ENCODE results near the gene PPP5C. TPM values are rescaled to one million over a fixed set of nuclear protein-coding genes. Genes with fewer than 3 reads are reported as not detected.

Gene PPP5C
- total RNA-seq, 4 donors from 2014 or later, result 32.0 to 63.1 (median 48.4) TPM

DNA sequence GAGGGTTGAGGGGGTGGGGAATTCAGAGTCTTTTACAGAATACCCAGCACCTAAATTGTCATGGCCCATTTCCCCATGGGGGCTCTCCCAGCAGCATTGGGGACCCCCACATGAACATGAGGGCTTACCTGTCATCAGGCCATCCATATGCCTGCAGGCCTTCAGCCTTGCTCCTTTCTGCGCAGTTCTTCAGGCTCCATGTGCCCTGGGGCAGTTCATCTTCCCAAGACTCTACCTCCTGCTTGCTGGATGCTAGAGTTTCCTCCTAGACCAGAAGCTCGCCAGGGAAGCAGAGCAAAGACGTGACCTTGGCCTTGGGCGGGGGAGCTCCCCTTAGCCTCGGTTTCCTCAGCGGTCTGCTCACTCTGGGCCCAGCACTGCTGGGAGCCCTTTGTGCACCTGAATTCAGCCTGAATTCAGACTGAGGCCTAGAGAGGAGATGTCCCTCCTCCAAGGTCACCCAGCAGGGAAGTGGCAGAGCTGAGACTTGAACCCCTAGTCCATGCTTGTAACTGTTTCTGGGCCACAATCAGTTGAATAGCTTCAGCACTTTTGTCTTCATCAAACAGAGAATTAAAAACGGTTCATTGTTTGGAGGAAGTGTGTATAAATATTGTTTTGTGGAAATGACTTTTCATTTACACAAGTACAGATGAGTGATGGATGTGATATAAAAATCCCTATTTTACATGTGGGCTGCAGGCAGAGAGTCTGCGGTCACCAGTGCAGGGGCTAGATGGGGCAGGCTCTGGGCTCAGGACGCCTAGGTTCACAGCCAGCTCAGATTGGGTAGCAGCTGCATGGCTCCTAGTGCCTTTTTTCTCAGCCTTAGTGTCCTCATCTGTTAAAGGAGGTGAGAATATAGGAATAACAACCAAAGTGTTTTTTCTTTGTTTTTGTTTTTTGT is 9.5 kb downstream of the PPP5C start:
- intact Hi-C loops (cut with DNase I; ENCODE audit: low total_unique reads), result no loop called here
- no peak overlapping the region for H3K4me3 ChIP-seq (ENCODE audit: low read depth, poor library complexity, severe bottlenecking)
- TF ChIP-seq POLR2A (IDR thresholded peaks at IDR 0.05), result no peak
- TF ChIP-seq, protein P1, sequence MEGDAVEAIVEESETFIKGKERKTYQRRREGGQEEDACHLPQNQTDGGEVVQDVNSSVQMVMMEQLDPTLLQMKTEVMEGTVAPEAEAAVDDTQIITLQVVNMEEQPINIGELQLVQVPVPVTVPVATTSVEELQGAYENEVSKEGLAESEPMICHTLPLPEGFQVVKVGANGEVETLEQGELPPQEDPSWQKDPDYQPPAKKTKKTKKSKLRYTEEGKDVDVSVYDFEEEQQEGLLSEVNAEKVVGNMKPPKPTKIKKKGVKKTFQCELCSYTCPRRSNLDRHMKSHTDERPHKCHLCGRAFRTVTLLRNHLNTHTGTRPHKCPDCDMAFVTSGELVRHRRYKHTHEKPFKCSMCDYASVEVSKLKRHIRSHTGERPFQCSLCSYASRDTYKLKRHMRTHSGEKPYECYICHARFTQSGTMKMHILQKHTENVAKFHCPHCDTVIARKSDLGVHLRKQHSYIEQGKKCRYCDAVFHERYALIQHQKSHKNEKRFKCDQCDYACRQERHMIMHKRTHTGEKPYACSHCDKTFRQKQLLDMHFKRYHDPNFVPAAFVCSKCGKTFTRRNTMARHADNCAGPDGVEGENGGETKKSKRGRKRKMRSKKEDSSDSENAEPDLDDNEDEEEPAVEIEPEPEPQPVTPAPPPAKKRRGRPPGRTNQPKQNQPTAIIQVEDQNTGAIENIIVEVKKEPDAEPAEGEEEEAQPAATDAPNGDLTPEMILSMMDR (IDR thresholded peaks at IDR 0.05), result no peak
- peak in 1 of 2 donors; percentile 54 for DNase-seq (ENCODE audit: low spot score in 2 of 2)
- 88 to 90% methylated on average over 9 of the region's 9 CpGs for WGBS, 2 donors

DNA sequence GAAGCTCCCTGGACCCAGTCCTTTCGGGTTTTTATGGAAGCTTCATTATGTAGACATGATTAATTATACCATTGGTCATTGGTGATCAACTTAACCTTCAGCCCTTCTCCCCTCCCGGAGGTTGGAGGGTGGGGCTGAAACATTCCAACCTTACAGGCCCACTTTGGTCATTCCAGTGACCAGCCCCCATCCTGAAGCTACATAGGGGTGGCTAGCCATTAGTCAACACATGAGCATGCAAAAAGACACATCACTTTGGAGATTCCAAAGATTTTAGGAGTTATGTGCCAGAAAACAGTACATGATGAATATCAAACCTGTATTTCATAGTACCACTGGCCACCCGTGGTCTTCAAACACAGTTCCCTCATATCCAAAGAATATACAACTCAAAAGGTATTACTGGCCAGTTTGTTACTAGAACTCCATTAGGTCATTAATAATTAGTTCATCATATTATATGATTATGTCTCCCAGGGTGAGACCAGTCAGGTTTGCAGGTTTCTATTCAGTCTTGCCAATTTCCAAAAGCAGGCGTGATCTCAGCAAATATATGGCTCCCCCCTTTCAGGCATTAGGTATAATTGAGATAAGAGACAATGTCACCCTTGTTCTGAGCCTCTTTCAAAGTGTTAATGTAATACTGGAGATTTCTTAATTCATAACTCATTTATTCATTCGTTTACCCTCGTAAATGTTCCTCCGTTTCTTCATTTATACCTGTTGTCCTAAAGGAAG is 11.1 kb downstream of the PPP5C start:
- 87 to 89% methylated on average over 7 of the region's 7 CpGs for WGBS, 2 donors
- DNase-seq (ENCODE audit: low spot score in 2 of 2), result peak in 1 of 2 donors; percentile 72
- intact Hi-C loops (cut with DNase I; ENCODE audit: low total_unique reads), result no loop called here
- H3K4me3 ChIP-seq (ENCODE audit: low read depth, poor library complexity, severe bottlenecking), result no peak overlapping the region
- TF ChIP-seq, protein P1 (IDR thresholded peaks at IDR 0.05), result no peak
- TF ChIP-seq POLR2A (IDR thresholded peaks at IDR 0.05), result no peak

DNA sequence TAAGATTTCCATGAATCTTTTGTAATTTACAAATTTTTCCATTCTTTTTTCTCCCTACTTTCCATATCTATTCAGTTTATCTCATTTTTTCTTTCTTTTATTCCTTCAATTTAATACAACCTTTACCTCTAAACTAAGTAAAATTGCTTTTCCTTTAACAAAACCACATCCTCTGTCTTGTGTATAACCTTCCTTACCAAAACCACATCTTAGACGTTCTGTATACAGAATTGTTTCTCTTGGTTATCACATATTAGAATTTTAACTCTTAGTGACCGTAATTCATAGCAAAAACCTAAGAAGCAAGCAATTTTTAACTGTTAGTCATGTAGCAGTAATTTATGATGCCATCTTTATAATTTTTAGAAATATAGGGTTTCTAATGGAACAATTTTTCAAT is 15.0 kb downstream of the PPP5C start:
- WGBS, 2 donors, result 67 to 74% methylated on average over 2 of the region's 2 CpGs
- no peak overlapping the region for H3K4me3 ChIP-seq (ENCODE audit: low read depth, poor library complexity, severe bottlenecking)
- no peak for TF ChIP-seq POLR2A (IDR thresholded peaks at IDR 0.05)
- TF ChIP-seq, protein P1 (IDR thresholded peaks at IDR 0.05), result no peak
- no peak for DNase-seq (ENCODE audit: low spot score in 2 of 2)
- intact Hi-C loops (cut with DNase I; ENCODE audit: low total_unique reads), result no loop called here

DNA sequence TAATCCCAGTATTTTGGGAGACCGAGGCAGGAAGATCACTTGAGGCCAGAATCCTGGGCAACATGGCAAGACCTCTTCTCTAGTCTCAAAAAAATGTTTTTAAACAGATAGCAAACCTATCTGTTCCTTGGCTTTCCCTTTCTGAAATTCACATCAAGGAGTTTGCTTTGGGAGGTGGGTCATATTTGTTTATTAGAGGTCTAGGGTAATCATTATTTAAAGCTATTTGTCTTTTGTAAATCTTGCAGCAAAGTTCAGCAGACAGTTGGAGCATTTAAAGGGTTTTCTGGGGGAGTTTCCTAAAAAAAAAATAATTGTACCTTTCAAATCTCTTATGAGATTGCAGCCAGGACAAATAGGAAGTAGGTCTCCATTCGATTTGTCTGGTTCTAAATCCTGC is 17.5 kb downstream of the PPP5C start:
- DNase-seq (ENCODE audit: low spot score in 2 of 2), result no peak
- H3K4me3 ChIP-seq (ENCODE audit: low read depth, poor library complexity, severe bottlenecking), result no peak overlapping the region
- TF ChIP-seq, protein P1 (IDR thresholded peaks at IDR 0.05), result no peak
- no peak for TF ChIP-seq POLR2A (IDR thresholded peaks at IDR 0.05)
- 92 to 95% methylated on average over 2 of the region's 2 CpGs for WGBS, 2 donors
- intact Hi-C loops (cut with DNase I; ENCODE audit: low total_unique reads), result no loop called here

DNA sequence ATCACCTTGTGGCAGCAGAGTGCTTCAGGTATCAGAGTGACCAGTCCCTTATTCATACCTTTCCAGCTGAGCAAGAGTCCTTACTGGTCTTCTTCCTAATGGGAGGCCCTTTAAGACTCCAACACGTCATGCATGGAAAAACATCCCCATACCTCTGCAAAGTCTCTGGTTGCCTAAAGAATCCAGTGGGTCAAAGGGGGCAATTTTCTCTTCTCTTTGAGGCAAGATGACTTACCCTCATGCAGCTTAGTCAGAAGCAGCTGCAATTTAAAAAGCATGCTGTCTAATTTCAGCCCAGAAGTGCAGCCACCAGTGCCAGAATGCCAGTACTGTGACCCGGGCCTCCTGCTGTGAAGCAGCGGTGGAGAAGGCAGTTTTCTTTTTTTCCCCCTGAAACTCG is 18.7 kb downstream of the PPP5C start:
- DNase-seq (ENCODE audit: low spot score in 2 of 2), result peak in 1 of 2 donors; percentile 29
- intact Hi-C loops (cut with DNase I; ENCODE audit: low total_unique reads), result no loop called here
- TF ChIP-seq, protein P1 (IDR thresholded peaks at IDR 0.05), result no peak
- no peak for TF ChIP-seq POLR2A (IDR thresholded peaks at IDR 0.05)
- 83 to 88% methylated on average over 4 of the region's 4 CpGs for WGBS, 2 donors
- H3K4me3 ChIP-seq (ENCODE audit: low read depth, poor library complexity, severe bottlenecking), result no peak overlapping the region

Data from lower leg skin (tissue), 4 donors.